Coronary artery (tissue), 2 donors: ENCODE data around the gene ZSCAN32.
A peak's percentile ranks its signal among the peaks of the same experiment; 100 is the strongest.

ENCODE experiments used
- DNase-seq: peaks from one replicate; pipeline ENCODE4 v3.0.0-alpha.2; 2017; ENCODE audit warnings: low spot score
- H3K27ac ChIP-seq, 2 donors: fragments of 200-600 bp; sonication (generic); one replicate each; pipeline ENCODE4 v1.5.1; 2016 to 2019
- H3K4me3 ChIP-seq: fragments of 200-600 bp; sonication (generic); 2 replicates; pipeline ENCODE4 v1.5.1; 2016; ENCODE audit warnings: mild to moderate bottlenecking, moderate library complexity
- CTCF ChIP-seq: fragments of 200-600 bp; sonication (generic); IDR thresholded peaks from one replicate; pipeline ENCODE4 v1.5.1; 2019; ENCODE audit warnings: antibody characterized with exemption

The ZSCAN32 gene

GRCh38 chr16:3383045-3383448 lies 17.8 kb downstream of the ZSCAN32 start:
- H3K27ac ChIP-seq = no peak overlapping the region
- no peak for TF ChIP-seq CTCF
- no peak for DNase-seq
- H3K4me3 ChIP-seq = peak overlapping the region; percentile 48

GRCh38 chr16:3377917-3378316 lies 22.9 kb downstream of the ZSCAN32 start:
- no peak for TF ChIP-seq CTCF
- no peak overlapping the region for H3K4me3 ChIP-seq
- no peak overlapping the region for H3K27ac ChIP-seq
- no peak for DNase-seq

- no peak for TF ChIP-seq CTCF
- no peak for DNase-seq
- Histone ChIP-seq H3K4me3 (no peak overlapping the region), H3K27ac (no peak overlapping the region)
These were observed 25.1 kb downstream of the ZSCAN32 start for GRCh38 chr16:3375680-3376079.

- H3K4me3 ChIP-seq = no peak overlapping the region
- no peak overlapping the region for H3K27ac ChIP-seq
- no peak for DNase-seq
- no peak for TF ChIP-seq CTCF
These were observed 31.7 kb downstream of the ZSCAN32 start for GRCh38 chr16:3369073-3369472.

- peak; percentile 79 for DNase-seq
- peak overlapping the region; percentile 67 to 75 for H3K27ac ChIP-seq
- H3K4me3 ChIP-seq = peak overlapping the region; percentile 59
- TF ChIP-seq CTCF = no peak
These were observed 35.9 kb downstream of the ZSCAN32 start for GRCh38 chr16:3364774-3365427.

GRCh38 chr16:3363793-3364192 lies 37.0 kb downstream of the ZSCAN32 start:
- H3K4me3 ChIP-seq = no peak overlapping the region
- no peak for TF ChIP-seq CTCF
- H3K27ac ChIP-seq = no peak overlapping the region
- no peak for DNase-seq

- Histone ChIP-seq H3K27ac (no peak overlapping the region), H3K4me3 (no peak overlapping the region)
- DNase-seq = no peak
- no peak for TF ChIP-seq CTCF
These were observed 37.9 kb downstream of the ZSCAN32 start for GRCh38 chr16:3362931-3363330.
